DND-41 (cell line): Measurements from ENCODE around the gene CFAP43.
"Not testable (repeated sequence)": the region's sequence is repeated elsewhere in the genome, so short reads cannot be mapped to it uniquely, and the experiment has no call there.

Experiments
- ATAC-seq: fragments of 200-7000 bp; cut with Tn5 transposase; 3 replicates; pipeline ENCODE4 v1.9.1; 2021; ENCODE audit warnings: low read depth; ENCODE audit not compliant: insufficient read depth
- DNase-seq: peaks from one replicate; pipeline ENCODE4 v3.0.0-alpha.2; 2020
- H2AFZ ChIP-seq: 2 replicates; pipeline ENCODE4 v1.6.0; 2012; ENCODE audit warnings: low read depth, low read length
- H3K27ac ChIP-seq: 2 replicates; pipeline ENCODE4 v1.5.1; 2012; ENCODE audit warnings: low read length, inconsistent platforms
- H3K27me3 ChIP-seq: fragments of 200-600 bp; sonication (generic); 2 replicates; pipeline ENCODE4 v1.6.0; 2012; ENCODE audit warnings: low read length, mild to moderate bottlenecking, inconsistent platforms; ENCODE audit not compliant: insufficient read depth, poor library complexity
- H3K36me3 ChIP-seq: 2 replicates; pipeline ENCODE4 v1.5.1; 2012; ENCODE audit warnings: low read length, inconsistent platforms; ENCODE audit not compliant: insufficient read depth
- H3K4me1 ChIP-seq: 2 replicates; pipeline ENCODE4 v1.5.1; 2012; ENCODE audit warnings: mild to moderate bottlenecking, low read length; ENCODE audit not compliant: insufficient read depth
- H3K4me2 ChIP-seq: 2 replicates; pipeline ENCODE4 v1.6.0; 2012; ENCODE audit warnings: mild to moderate bottlenecking, moderate library complexity, low read length, inconsistent platforms; ENCODE audit not compliant: insufficient read depth
- H3K4me3 ChIP-seq, 2 experiments: fragments of 200-600 bp in 1 of 2; shearing (Covaris generic) in 1 of 2; 2 replicates each; pipeline ENCODE4 v1.5.1; 2012 to 2016; ENCODE audit warnings: inconsistent platforms in 2 of 2, low read length in 2 of 2, mild to moderate bottlenecking in 2 of 2, low read depth in 1 of 2, moderate library complexity in 1 of 2
- H3K79me2 ChIP-seq: 2 replicates; pipeline ENCODE4 v1.6.0; 2012; ENCODE audit warnings: low read length, inconsistent platforms; ENCODE audit not compliant: insufficient read depth
- H3K9ac ChIP-seq: 2 replicates; pipeline ENCODE4 v1.6.0; 2012; ENCODE audit warnings: low read depth, mild to moderate bottlenecking, inconsistent platforms, low read length, moderate library complexity
- H3K9me3 ChIP-seq: 2 replicates; pipeline ENCODE4 v1.5.1; 2012; ENCODE audit warnings: low read length, moderate library complexity, mild to moderate bottlenecking, inconsistent platforms; ENCODE audit not compliant: insufficient read depth, severe bottlenecking
- H4K20me1 ChIP-seq: 2 replicates; pipeline ENCODE4 v1.6.0; 2012; ENCODE audit warnings: low read length; ENCODE audit not compliant: insufficient read depth
- CTCF ChIP-seq: IDR thresholded peaks from 2 replicates; pipeline ENCODE4 v1.5.1; 2012; ENCODE audit warnings: borderline replicate concordance, low read length, moderate library complexity, mild to moderate bottlenecking; ENCODE audit not compliant: poor library complexity, severe bottlenecking; ENCODE audit errors: extremely low read depth
- EZH2 ChIP-seq: IDR thresholded peaks from 3 replicates; pipeline ENCODE4 v1.6.1; 2012; ENCODE audit warnings: borderline replicate concordance, low read depth, mild to moderate bottlenecking, moderate library complexity, low read length, inconsistent platforms; ENCODE audit not compliant: severe bottlenecking

The CFAP43 gene

GRCh38 chr10:104243512-104243911 lies 11.3 kb upstream of the CFAP43 start:
- H2AFZ ChIP-seq = no peak overlapping the region
- peaks cover 2% of the 10 kb centered on the region for H3K27me3 ChIP-seq
- H3K9me3 ChIP-seq = peaks cover 7% of the 10 kb centered on the region
- H3K4me3 ChIP-seq = no peak overlapping the region
- no peak for TF ChIP-seq EZH2
- no peak for TF ChIP-seq CTCF
- no peaks in the 10 kb centered on the region for H3K4me1 ChIP-seq
- DNase-seq = no peak
- H3K4me2 ChIP-seq = no peak overlapping the region
- H3K9ac ChIP-seq = no peak overlapping the region
- no peaks in the 10 kb centered on the region for H3K79me2 ChIP-seq
- no peaks in the 10 kb centered on the region for H3K36me3 ChIP-seq
- no peak overlapping the region for H3K27ac ChIP-seq
- no peak for ATAC-seq
- no peaks in the 10 kb centered on the region for H4K20me1 ChIP-seq

DNA sequence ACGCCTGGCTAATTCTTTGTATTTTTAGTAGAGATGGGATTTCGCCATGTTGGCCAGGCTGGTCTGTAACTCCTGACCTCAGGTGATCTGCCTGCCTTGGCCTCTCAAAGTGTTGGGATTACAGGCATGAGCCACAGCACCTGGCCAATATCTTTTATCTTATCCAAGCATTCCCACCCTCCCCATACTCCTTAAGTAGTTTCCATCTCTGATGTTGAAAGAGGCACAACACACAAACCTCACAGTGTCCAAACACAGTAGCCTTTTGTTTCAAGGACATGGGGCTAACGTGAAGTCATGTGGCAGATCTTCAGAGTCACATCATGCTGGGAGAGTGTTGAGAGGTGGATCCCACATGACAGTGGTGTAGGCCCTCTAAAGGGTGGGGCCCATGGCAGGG lies 10.8 kb upstream of the CFAP43 start:
- not testable (repeated sequence) for H2AFZ ChIP-seq, ATAC-seq, H3K27ac ChIP-seq, H3K27me3 ChIP-seq, H3K4me2 ChIP-seq, H3K9me3 ChIP-seq, H3K9ac ChIP-seq, H3K79me2 ChIP-seq, DNase-seq, H3K36me3 ChIP-seq, H3K4me3 ChIP-seq, H4K20me1 ChIP-seq, H3K4me1 ChIP-seq

GRCh38 chr10:104242545-104242944 lies 10.4 kb upstream of the CFAP43 start:
- H3K79me2 ChIP-seq = no peaks in the 10 kb centered on the region
- peaks cover 7% of the 10 kb centered on the region for H3K9me3 ChIP-seq
- H3K4me2 ChIP-seq = no peak overlapping the region
- H3K27ac ChIP-seq = no peak overlapping the region
- no peak for DNase-seq
- TF ChIP-seq CTCF (no peak), EZH2 (no peak)
- ATAC-seq = no peak
- H3K4me1 ChIP-seq = no peaks in the 10 kb centered on the region
- H4K20me1 ChIP-seq = no peaks in the 10 kb centered on the region
- H3K9ac ChIP-seq = no peak overlapping the region
- no peaks in the 10 kb centered on the region for H3K36me3 ChIP-seq
- H3K27me3 ChIP-seq = peaks cover 5% of the 10 kb centered on the region
- no peak overlapping the region for H2AFZ ChIP-seq
- H3K4me3 ChIP-seq = no peak overlapping the region

DNA sequence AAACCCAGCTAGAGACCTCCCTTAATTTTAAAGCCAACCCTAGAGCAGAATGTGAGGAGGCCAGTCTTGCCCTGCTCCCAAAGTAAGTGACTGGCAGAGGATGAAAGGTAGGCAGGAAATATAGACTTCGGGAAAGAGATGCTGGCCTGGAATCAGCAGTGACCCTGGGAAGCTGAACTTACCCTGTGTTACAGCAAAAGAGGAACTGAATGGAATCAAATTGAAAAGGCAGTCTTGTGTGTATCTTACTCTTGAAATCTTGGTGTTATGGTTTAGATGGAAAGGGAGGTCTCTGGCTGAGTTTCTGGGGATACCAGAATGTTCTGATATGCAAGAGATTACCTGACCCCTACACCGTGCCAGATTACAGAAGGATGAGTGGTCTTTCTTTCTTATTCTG lies 7.9 kb upstream of the CFAP43 start:
- H3K36me3 ChIP-seq = no peaks in the 10 kb centered on the region
- H3K27ac ChIP-seq = no peak overlapping the region
- H3K9ac ChIP-seq = no peak overlapping the region
- DNase-seq = no peak
- peaks cover 5% of the 10 kb centered on the region for H3K27me3 ChIP-seq
- no peaks in the 10 kb centered on the region for H3K79me2 ChIP-seq
- H3K9me3 ChIP-seq = peaks cover 3% of the 10 kb centered on the region
- no peak for ATAC-seq
- H4K20me1 ChIP-seq = no peaks in the 10 kb centered on the region
- no peak overlapping the region for H3K4me3 ChIP-seq
- no peak overlapping the region for H3K4me2 ChIP-seq
- TF ChIP-seq CTCF (no peak), EZH2 (no peak)
- H3K4me1 ChIP-seq = no peaks in the 10 kb centered on the region
- no peak overlapping the region for H2AFZ ChIP-seq
